Measurements from ENCODE around the gene CD93.

Gene CD93

GRCh38 chr20:23034721-23035671 lies 51.1 kb downstream of the CD93 start, which contains the start of gene SSTR4:
SSTR4 (plus strand) TSS chr20:23035312; CDS start chr20:23035484, 172 bp downstream.
- DNase-seq (ENCODE audit: low read depth): no peak

- DNase-seq (ENCODE audit: low read depth): no peak
Measured at GRCh38 chr20:23033918-23034317, 52.2 kb downstream of the CD93 start.

- no peak for DNase-seq (ENCODE audit: low read depth)
Measured at GRCh38 chr20:23032750-23033078, 53.4 kb downstream of the CD93 start.

GRCh38 chr20:23032056-23032749 lies 53.9 kb downstream of the CD93 start:
- no peak for DNase-seq (ENCODE audit: low read depth)

- DNase-seq (ENCODE audit: low read depth): no peak
Measured at GRCh38 chr20:23031346-23031745, 54.8 kb downstream of the CD93 start.

Data from non-pigmented ciliary epithelial cell (primary cell).